ENCODE data around the gene GRIA2.

- TF ChIP-seq, protein P1, sequence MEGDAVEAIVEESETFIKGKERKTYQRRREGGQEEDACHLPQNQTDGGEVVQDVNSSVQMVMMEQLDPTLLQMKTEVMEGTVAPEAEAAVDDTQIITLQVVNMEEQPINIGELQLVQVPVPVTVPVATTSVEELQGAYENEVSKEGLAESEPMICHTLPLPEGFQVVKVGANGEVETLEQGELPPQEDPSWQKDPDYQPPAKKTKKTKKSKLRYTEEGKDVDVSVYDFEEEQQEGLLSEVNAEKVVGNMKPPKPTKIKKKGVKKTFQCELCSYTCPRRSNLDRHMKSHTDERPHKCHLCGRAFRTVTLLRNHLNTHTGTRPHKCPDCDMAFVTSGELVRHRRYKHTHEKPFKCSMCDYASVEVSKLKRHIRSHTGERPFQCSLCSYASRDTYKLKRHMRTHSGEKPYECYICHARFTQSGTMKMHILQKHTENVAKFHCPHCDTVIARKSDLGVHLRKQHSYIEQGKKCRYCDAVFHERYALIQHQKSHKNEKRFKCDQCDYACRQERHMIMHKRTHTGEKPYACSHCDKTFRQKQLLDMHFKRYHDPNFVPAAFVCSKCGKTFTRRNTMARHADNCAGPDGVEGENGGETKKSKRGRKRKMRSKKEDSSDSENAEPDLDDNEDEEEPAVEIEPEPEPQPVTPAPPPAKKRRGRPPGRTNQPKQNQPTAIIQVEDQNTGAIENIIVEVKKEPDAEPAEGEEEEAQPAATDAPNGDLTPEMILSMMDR (IDR thresholded peaks at IDR 0.05): no peak
- TF ChIP-seq POLR2A (IDR thresholded peaks at IDR 0.05): no peak
Measured at GRCh38 chr4:157185363-157185762, 35.2 kb upstream of the GRIA2 start.

Measured in thyroid gland (tissue), 4 donors.